Esophagus muscularis mucosa (tissue), 4 donors: ENCODE measurements around the gene PALS2. TPM values are rescaled to one million over a fixed set of nuclear protein-coding genes. Genes with fewer than 3 reads are reported as not detected.

ENCODE experiments used
- DNase-seq: peaks from one replicate; pipeline ENCODE4 v3.0.0-alpha.2; 2017; ENCODE audit errors: extremely low spot score
- H3K27ac ChIP-seq, 4 donors: fragments of 200-600 bp; sonication (generic); replicated peaks in 1 of 4; 1 replicate in 3 of 4; 2 replicates in 1 of 4; pipeline ENCODE4 v1.5.1; 2016 to 2019; ENCODE audit warnings: mild to moderate bottlenecking in 1 of 4
- H3K27me3 ChIP-seq, 4 donors: fragments of 200-600 bp; sonication (generic); one replicate each; pipeline versions ENCODE4 v1.5.1 to v1.6.0; 2016 to 2019
- H3K36me3 ChIP-seq, 4 donors: fragments of 200-600 bp; sonication (generic); one replicate each; pipeline ENCODE4 v1.5.1; 2016 to 2019
- H3K4me1 ChIP-seq, 4 donors: fragments of 200-600 bp; sonication (generic); one replicate each; pipeline ENCODE4 v1.5.1; 2016 to 2019
- H3K4me3 ChIP-seq, 4 donors: fragments of 200-600 bp; sonication (generic); 1 replicate in 2 of 4; 2 replicates in 2 of 4; pipeline ENCODE4 v1.5.1; 2016 to 2019; ENCODE audit warnings: mild to moderate bottlenecking in 4 of 4, moderate library complexity in 1 of 4
- H3K9me3 ChIP-seq, 4 donors: fragments of 200-600 bp; sonication (generic); 1 replicate in 3 of 4; 2 replicates in 1 of 4; pipeline ENCODE4 v1.5.1; 2016 to 2019
- EP300 ChIP-seq: sonication (generic); formaldehyde crosslinking; IDR thresholded peaks from one replicate; pipeline ENCODE4 v1.6.1; 2017; ENCODE audit warnings: antibody characterized with exemption
- POLR2A ChIP-seq: fragments of 450-650 bp; IDR thresholded peaks from one replicate; pipeline ENCODE4 v1.6.1; 2017; ENCODE audit warnings: antibody characterized with exemption, moderate library complexity, mild to moderate bottlenecking, low read depth
- POLR2AphosphoS5 ChIP-seq, 2 donors: sonication (generic); formaldehyde crosslinking; IDR thresholded peaks; one replicate each; pipeline ENCODE4 v1.6.1; 2017; ENCODE audit warnings: antibody characterized with exemption in 2 of 2
- WGBS: methylation state at CpG from one replicate; pipeline ENCODE4 v1.1.5; 2018; 5-methylcytosine and 5-hydroxymethylcytosine counted together
- intact Hi-C: fragments of 100-400 bp; cut with DNase I; formaldehyde crosslinking; loops from one replicate; pipeline ENCODE4 v1.15.1; 2023
- total RNA-seq, 4 donors: library from RNA; depleted of rRNA; stranded (reverse); fragments of >200 nt; gene quantifications; one replicate each; pipeline versions ENCODE4 v1.1.0 to v1.2.1, GENCODE V29; 2016
- TF ChIP-seq, protein P1 (sequence below), 3 experiments: fragments of 200-600 bp in 2 of 3; fragments of 450-650 bp in 1 of 3; sonication (generic) in 2 of 3; IDR thresholded peaks; one replicate each; pipeline ENCODE4 v1.5.1; 2017 to 2019; ENCODE audit warnings: antibody characterized with exemption in 3 of 3, mild to moderate bottlenecking in 2 of 3, moderate library complexity in 1 of 3

The PALS2 gene
- total RNA-seq, 4 donors from 2014 or later, result 9.0 to 16.3 (median 12.4) TPM

DNA sequence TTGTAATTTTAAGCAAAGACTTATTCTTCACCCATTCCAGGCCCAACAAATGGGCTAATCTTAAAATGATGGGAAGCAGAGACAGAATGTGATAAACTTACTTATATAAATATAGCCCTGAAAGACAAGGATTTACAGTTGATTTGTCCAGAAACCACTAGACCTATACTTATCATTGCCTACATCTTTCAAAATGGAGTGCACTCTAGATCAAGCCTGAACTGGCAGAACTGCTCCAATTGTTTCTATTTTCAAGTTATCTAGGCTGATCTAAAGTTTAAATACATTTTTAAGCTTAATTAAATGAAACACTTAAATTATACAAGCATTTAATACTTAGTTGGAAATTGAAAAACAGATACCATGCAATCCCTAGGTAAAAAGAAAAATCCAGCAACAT, 24.9 kb upstream of the PALS2 start:
- no peaks in the 10 kb centered on the region for H3K4me1 ChIP-seq
- no peak overlapping the region for H3K4me3 ChIP-seq
- no peak overlapping the region for H3K27ac ChIP-seq
- H3K36me3 ChIP-seq, result no peaks in the 10 kb centered on the region
- TF ChIP-seq POLR2A (no peak), POLR2AphosphoS5 (IDR thresholded peaks at IDR 0.05) (no peak), EP300 (no peak)
- TF ChIP-seq, protein P1, sequence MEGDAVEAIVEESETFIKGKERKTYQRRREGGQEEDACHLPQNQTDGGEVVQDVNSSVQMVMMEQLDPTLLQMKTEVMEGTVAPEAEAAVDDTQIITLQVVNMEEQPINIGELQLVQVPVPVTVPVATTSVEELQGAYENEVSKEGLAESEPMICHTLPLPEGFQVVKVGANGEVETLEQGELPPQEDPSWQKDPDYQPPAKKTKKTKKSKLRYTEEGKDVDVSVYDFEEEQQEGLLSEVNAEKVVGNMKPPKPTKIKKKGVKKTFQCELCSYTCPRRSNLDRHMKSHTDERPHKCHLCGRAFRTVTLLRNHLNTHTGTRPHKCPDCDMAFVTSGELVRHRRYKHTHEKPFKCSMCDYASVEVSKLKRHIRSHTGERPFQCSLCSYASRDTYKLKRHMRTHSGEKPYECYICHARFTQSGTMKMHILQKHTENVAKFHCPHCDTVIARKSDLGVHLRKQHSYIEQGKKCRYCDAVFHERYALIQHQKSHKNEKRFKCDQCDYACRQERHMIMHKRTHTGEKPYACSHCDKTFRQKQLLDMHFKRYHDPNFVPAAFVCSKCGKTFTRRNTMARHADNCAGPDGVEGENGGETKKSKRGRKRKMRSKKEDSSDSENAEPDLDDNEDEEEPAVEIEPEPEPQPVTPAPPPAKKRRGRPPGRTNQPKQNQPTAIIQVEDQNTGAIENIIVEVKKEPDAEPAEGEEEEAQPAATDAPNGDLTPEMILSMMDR (IDR thresholded peaks at IDR 0.05), result no peak
- peaks cover 0 to 6% (median 0%) of the 10 kb centered on the region in 4 donors for H3K27me3 ChIP-seq
- no peaks in the 10 kb centered on the region for H3K9me3 ChIP-seq
- no peak for DNase-seq
- intact Hi-C loops, result no loop called here

DNA sequence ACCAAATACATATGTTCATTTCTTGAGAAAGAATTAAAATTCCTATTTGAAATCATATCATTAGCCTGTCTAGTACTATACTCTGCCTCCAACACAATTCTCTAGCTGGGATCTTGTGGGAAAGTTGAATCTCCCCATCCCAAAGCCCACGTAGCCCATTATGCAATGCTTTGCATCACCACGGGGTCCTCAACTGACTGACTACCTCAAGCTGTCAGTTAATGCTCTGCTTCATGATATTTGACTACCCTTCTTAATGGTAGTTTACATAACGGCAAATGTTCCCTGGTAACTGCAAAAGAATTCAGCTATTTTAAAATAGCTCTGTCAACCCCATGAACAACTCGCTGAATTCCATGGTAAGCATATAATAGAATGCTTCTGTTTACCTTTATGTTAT, 23.3 kb upstream of the PALS2 start:
- no peaks in the 10 kb centered on the region for H3K4me1 ChIP-seq
- intact Hi-C loops, result no loop called here
- H3K9me3 ChIP-seq, result no peaks in the 10 kb centered on the region
- WGBS, result 43% methylated on average over 4 of the region's 4 CpGs
- no peaks in the 10 kb centered on the region for H3K36me3 ChIP-seq
- H3K27me3 ChIP-seq, result no peaks in the 10 kb centered on the region
- H3K4me3 ChIP-seq, result no peak overlapping the region
- no peak overlapping the region for H3K27ac ChIP-seq
- TF ChIP-seq, protein P1 (IDR thresholded peaks at IDR 0.05), result no peak
- TF ChIP-seq POLR2AphosphoS5 (IDR thresholded peaks at IDR 0.05), result no peak
- DNase-seq, result no peak

GRCh38 chr7:24555184-24555583, 18.1 kb upstream of the PALS2 start:
- no peaks in the 10 kb centered on the region for H3K9me3 ChIP-seq
- TF ChIP-seq EP300 (no peak), POLR2AphosphoS5 (IDR thresholded peaks at IDR 0.05) (no peak), POLR2A (no peak)
- TF ChIP-seq, protein P1 (IDR thresholded peaks at IDR 0.05), result no peak
- no peaks in the 10 kb centered on the region for H3K27me3 ChIP-seq
- intact Hi-C loops, result no loop called here
- DNase-seq, result no peak
- no peak overlapping the region for H3K4me3 ChIP-seq
- no peak overlapping the region for H3K27ac ChIP-seq
- no peaks in the 10 kb centered on the region for H3K4me1 ChIP-seq
- H3K36me3 ChIP-seq, result no peaks in the 10 kb centered on the region

- 64% methylated on average over 5 of the region's 5 CpGs for WGBS
- Histone ChIP-seq H3K27ac (no peak overlapping the region), H3K4me1 (no peaks in the 10 kb centered on the region), H3K27me3 (no peaks in the 10 kb centered on the region), H3K36me3 (no peaks in the 10 kb centered on the region), H3K9me3 (no peaks in the 10 kb centered on the region), H3K4me3 (no peak overlapping the region)
- TF ChIP-seq, protein P1 (IDR thresholded peaks at IDR 0.05), result no peak
- TF ChIP-seq EP300 (no peak), POLR2A (no peak), POLR2AphosphoS5 (IDR thresholded peaks at IDR 0.05) (no peak)
- DNase-seq, result no peak
- intact Hi-C loops, result no loop called here
Measured at GRCh38 chr7:24555719-24556118, 17.5 kb upstream of the PALS2 start.

DNA sequence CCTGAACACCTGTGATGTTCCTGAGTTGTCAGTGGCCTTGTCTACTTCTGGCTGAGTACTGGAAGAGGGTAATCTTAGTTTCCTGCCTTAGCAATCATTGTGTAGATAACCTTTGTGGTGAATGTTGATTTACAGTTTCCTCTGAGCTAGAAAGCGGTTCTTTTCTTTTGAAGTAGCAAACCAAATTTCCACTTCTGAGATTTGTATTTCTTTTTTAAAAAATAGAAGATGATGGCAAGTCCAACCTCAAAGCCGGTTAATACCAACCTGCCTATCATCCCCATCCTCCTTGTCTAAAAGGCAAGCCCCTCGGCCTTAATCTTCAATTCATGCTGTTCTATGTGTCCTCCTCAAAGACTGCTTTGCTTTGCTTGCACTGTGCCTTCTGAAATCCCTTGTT, 12.5 kb upstream of the PALS2 start:
- Histone ChIP-seq H3K4me3 (no peak overlapping the region), H3K27ac (no peak overlapping the region), H3K27me3 (no peaks in the 10 kb centered on the region), H3K4me1 (no peaks in the 10 kb centered on the region), H3K36me3 (no peaks in the 10 kb centered on the region), H3K9me3 (no peaks in the 10 kb centered on the region)
- 83% methylated on average over 3 of the region's 3 CpGs for WGBS
- no peak for DNase-seq
- TF ChIP-seq, protein P1 (IDR thresholded peaks at IDR 0.05), result no peak
- no peak for TF ChIP-seq EP300
- TF ChIP-seq POLR2A, result no peak
- no peak for TF ChIP-seq POLR2AphosphoS5 (IDR thresholded peaks at IDR 0.05)
- intact Hi-C loops, result no loop called here
